ENCODE data around the gene MAP4K2.

The MAP4K2 gene

DNA sequence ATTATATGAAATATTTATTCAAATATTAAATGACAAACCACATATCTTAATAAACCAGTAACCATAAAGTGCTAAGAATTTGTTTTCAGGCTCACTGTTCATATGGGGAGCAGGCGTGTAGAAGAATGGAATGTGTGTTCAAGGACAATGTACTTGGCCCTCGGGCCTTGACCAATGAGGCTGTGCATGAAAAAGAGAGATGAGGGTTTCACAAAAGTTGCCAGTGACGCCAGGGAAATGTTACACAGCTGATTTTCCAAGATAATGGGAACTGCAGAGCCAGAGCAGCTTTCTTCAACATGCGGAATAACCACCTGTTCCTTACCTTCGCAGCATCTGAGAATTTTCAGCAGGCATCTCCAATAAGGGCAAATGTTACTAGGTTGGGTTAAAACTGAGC lies 28.9 kb downstream of the MAP4K2 start:
- H3K4me1 ChIP-seq (ENCODE audit: control insufficient read depth in 1 of 2, insufficient read depth in 1 of 2, low read depth in 1 of 2, low read length in 1 of 2), result peaks cover 65 to 71% of the 10 kb centered on the region in 2 experiments
- H3K27me3 ChIP-seq, result no peaks in the 10 kb centered on the region
- H3K4me3 ChIP-seq (ENCODE audit: low read depth in 1 of 2, low read length in 1 of 2), result peak overlapping the region in 1 of 2 experiments; percentile 62
- peak overlapping the region; percentile 99 for H3K27ac ChIP-seq
- TF ChIP-seq, protein P1, sequence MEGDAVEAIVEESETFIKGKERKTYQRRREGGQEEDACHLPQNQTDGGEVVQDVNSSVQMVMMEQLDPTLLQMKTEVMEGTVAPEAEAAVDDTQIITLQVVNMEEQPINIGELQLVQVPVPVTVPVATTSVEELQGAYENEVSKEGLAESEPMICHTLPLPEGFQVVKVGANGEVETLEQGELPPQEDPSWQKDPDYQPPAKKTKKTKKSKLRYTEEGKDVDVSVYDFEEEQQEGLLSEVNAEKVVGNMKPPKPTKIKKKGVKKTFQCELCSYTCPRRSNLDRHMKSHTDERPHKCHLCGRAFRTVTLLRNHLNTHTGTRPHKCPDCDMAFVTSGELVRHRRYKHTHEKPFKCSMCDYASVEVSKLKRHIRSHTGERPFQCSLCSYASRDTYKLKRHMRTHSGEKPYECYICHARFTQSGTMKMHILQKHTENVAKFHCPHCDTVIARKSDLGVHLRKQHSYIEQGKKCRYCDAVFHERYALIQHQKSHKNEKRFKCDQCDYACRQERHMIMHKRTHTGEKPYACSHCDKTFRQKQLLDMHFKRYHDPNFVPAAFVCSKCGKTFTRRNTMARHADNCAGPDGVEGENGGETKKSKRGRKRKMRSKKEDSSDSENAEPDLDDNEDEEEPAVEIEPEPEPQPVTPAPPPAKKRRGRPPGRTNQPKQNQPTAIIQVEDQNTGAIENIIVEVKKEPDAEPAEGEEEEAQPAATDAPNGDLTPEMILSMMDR (IDR thresholded peaks at IDR 0.05), result no peak
- H3K36me3 ChIP-seq, result peaks cover 76% of the 10 kb centered on the region
- H3K9me3 ChIP-seq, result no peaks in the 10 kb centered on the region

DNA sequence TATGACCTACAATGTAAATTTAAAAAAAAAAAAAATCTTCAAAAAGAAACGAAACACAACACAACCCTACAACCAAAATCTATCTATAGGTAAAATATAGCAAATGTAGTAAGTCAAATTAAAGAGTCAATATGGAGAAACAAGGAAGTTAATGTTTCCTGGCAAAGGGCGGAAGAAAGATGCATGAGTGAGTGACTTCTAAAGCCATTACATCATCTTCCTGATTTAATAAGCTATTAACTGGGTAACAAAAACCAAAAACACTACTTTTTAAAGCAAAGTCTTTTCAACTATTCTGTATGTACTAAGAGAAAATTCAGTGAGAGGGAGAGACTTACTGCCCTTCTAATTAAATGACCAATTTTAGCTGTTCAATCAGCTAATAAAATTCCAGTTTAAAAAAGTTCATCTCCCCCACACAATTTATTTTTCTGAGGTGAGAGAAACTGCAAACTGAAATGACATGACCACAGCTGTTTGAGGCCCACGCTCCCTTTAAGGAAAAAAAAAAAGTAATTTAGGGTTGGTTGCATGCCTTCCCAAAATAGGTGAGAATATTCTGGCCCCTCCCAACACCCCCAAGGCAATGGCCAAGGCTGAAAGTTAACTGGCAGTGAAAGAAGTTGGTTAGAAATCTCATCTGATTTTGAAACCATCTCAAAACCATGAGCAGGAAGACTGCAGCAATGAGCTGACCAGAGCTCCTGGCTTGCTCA lies 30.6 kb downstream of the MAP4K2 start:
- TF ChIP-seq, protein P1 (IDR thresholded peaks at IDR 0.05), result no peak
- peaks cover 80% of the 10 kb centered on the region in 2 experiments for H3K4me1 ChIP-seq (ENCODE audit: control insufficient read depth in 1 of 2, insufficient read depth in 1 of 2, low read depth in 1 of 2, low read length in 1 of 2)
- H3K27me3 ChIP-seq, result no peaks in the 10 kb centered on the region
- peak overlapping the region; percentile 46 to 62 for H3K4me3 ChIP-seq (ENCODE audit: low read depth in 1 of 2, low read length in 1 of 2)
- peak overlapping the region; percentile 99 for H3K27ac ChIP-seq
- peaks cover 6% of the 10 kb centered on the region for H3K9me3 ChIP-seq
- H3K36me3 ChIP-seq, result peaks cover 93% of the 10 kb centered on the region

DNA sequence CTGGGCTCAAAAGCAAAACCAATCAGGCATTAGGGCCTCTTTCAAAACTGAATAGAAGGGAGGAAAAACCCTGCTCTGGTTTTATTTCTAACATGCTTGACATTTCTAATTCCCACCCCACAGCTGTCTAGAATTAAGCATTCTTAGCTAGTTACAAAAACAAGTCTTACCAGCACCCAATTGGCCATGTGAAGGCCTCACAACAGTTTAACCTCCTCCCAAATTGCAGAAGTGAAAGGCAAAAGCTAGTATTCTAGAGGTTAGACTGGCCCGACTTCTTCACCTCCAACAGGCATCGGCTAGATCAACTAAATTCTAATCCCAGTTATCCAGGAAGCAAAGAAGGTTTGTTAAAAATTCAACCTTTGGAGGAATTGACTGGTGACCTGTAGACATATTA lies 31.2 kb downstream of the MAP4K2 start:
- Histone ChIP-seq H3K27me3 (no peaks in the 10 kb centered on the region), H3K9me3 (peaks cover 6% of the 10 kb centered on the region), H3K27ac (peak overlapping the region; percentile 99), H3K4me1 (ENCODE audit: control insufficient read depth in 1 of 2, insufficient read depth in 1 of 2, low read depth in 1 of 2, low read length in 1 of 2) (peaks cover 78 to 79% of the 10 kb centered on the region in 2 experiments), H3K4me3 (ENCODE audit: low read depth in 1 of 2, low read length in 1 of 2) (peak overlapping the region; percentile 46 to 62), H3K36me3 (peaks cover 96% of the 10 kb centered on the region)
- TF ChIP-seq, protein P1 (IDR thresholded peaks at IDR 0.05), result no peak

DNA sequence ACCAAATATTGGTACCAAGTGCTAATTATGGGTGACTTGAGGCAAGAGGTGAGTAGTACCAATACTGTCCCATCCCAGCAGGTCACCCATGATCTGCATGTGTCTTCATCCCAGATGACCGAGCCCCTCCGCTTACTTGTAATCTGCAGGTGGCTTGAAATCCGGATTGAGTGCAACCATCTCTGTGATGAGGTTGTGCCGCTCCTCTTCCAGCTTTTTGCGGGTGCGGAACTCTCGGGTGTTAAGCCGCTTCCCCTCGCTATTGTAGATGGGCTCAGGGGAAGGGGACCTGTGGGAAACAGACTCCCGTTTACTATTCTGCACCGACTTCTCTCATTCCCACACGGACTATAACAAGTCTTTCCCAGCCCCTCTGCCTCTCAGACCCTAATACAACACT lies 32.9 kb downstream of the MAP4K2 start:
- Histone ChIP-seq H3K4me1 (ENCODE audit: control insufficient read depth in 1 of 2, insufficient read depth in 1 of 2, low read depth in 1 of 2, low read length in 1 of 2) (peaks cover 61 to 62% of the 10 kb centered on the region in 2 experiments), H3K9me3 (peaks cover 6% of the 10 kb centered on the region), H3K36me3 (peaks cover 97% of the 10 kb centered on the region), H3K27me3 (no peaks in the 10 kb centered on the region), H3K4me3 (ENCODE audit: low read depth in 1 of 2, low read length in 1 of 2) (no peak overlapping the region), H3K27ac (peak overlapping the region; percentile 99)
- TF ChIP-seq, protein P1 (IDR thresholded peaks at IDR 0.05), result no peak

DNA sequence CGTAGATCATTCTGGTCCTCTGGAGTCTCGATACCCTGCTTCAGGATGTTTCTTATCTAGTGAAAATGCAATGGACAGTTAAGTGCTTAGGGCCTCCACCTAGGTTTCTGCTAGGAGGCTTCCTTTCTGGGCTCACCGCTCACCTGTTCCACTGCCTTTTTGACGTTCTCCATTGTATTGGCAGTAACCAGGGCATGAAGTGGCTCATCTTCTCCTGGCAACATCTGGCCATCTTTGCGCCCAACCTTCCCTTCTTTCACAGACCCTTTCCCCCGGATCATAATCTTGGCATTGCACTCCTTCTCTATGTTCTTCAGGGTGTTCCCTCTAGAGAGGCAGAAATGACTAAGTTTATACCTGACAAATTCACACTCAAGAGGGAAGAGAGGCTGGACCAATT lies 33.7 kb downstream of the MAP4K2 start:
- H3K36me3 ChIP-seq, result peaks cover 97% of the 10 kb centered on the region
- no peak overlapping the region for H3K4me3 ChIP-seq (ENCODE audit: low read depth in 1 of 2, low read length in 1 of 2)
- no peaks in the 10 kb centered on the region for H3K27me3 ChIP-seq
- peaks cover 52 to 53% of the 10 kb centered on the region in 2 experiments for H3K4me1 ChIP-seq (ENCODE audit: control insufficient read depth in 1 of 2, insufficient read depth in 1 of 2, low read depth in 1 of 2, low read length in 1 of 2)
- H3K27ac ChIP-seq, result peak overlapping the region; percentile 99
- H3K9me3 ChIP-seq, result peaks cover 6% of the 10 kb centered on the region
- TF ChIP-seq, protein P1 (IDR thresholded peaks at IDR 0.05), result no peak

All from neutrophil (primary cell).